Glutamatergic neuron (in vitro differentiated cells): ENCODE measurements around the gene TNFRSF13B. TPM values are rescaled to one million over a fixed set of nuclear protein-coding genes. Genes with fewer than 3 reads are reported as not detected.

Experiments used
- DNase-seq: peaks from one replicate; pipeline ENCODE4 v3.0.0; 2022
- H3K27ac Mint-ChIP-seq: one replicate; pipeline ENCODE4 v1.8.0; 2020; ENCODE audit warnings: mild to moderate bottlenecking, mixed read lengths, inconsistent platforms; ENCODE audit not compliant: unreplicated experiment
- H3K27me3 Mint-ChIP-seq: one replicate; pipeline ENCODE4 v1.8.0; 2020; ENCODE audit warnings: mild to moderate bottlenecking, moderate library complexity, mixed read lengths, inconsistent platforms; ENCODE audit not compliant: unreplicated experiment
- H3K36me3 Mint-ChIP-seq: one replicate; pipeline ENCODE4 v1.8.0; 2020; ENCODE audit warnings: mild to moderate bottlenecking, mixed read lengths, inconsistent platforms; ENCODE audit not compliant: unreplicated experiment
- H3K4me1 Mint-ChIP-seq: one replicate; pipeline ENCODE4 v1.8.0; 2020; ENCODE audit warnings: mild to moderate bottlenecking, low read depth, mixed read lengths, inconsistent platforms; ENCODE audit not compliant: unreplicated experiment
- H3K4me3 Mint-ChIP-seq: one replicate; pipeline ENCODE4 v1.8.0; 2020; ENCODE audit warnings: mild to moderate bottlenecking, mixed read lengths, inconsistent platforms; ENCODE audit not compliant: unreplicated experiment
- H3K9me3 Mint-ChIP-seq: one replicate; pipeline ENCODE4 v1.8.0; 2020; ENCODE audit warnings: mild to moderate bottlenecking, moderate library complexity, mixed read lengths, inconsistent platforms; ENCODE audit not compliant: unreplicated experiment
- CTCF ChIP-seq: fragments of 200-600 bp; sonication (generic); IDR thresholded peaks from one replicate; pipeline ENCODE4 v1.5.0; 2021; ENCODE audit not compliant: partially characterized antibody, unreplicated experiment
- total RNA-seq: library from RNA; stranded (reverse); fragmentation: NEBNext Ultra II Directional; extraction: Animal tissue kit (Norgen Biotek cat#: 25700); gene quantifications from one replicate; pipeline ENCODE4 v1.2.1, GENCODE V29; 2021; ENCODE audit not compliant: unreplicated experiment

TNFRSF13B gene
- total RNA-seq, 1 donor from 2014 or later: not detected

DNA sequence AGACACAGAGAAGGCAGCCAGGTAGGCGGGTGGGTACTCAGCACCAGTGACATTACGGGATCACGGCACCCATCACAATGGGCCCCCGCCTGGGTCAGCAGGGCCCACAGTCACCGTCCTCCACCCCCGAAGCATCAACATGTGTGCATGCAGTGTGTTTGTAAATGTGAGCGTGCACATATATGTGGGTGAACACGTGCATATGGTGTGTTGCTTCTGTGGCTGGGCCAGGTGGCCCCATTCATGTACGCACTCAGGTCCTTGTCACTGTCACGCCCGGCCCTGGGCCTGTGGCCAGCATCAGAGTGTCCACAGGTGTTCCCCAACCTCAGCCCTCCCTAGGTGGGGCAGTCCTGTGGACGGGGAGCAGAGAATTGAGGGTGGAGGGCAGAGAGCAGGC lies 37.1 kb downstream of the TNFRSF13B start:
- Mint-ChIP-seq H3K9me3 (peaks cover 4% of the 10 kb centered on the region), H3K36me3 (no peaks in the 10 kb centered on the region), H3K4me1 (peaks cover 2% of the 10 kb centered on the region), H3K27ac (no peak overlapping the region), H3K4me3 (no peak overlapping the region), H3K27me3 (peaks cover 6% of the 10 kb centered on the region)
- no peak for DNase-seq
- no peak for TF ChIP-seq CTCF

DNA sequence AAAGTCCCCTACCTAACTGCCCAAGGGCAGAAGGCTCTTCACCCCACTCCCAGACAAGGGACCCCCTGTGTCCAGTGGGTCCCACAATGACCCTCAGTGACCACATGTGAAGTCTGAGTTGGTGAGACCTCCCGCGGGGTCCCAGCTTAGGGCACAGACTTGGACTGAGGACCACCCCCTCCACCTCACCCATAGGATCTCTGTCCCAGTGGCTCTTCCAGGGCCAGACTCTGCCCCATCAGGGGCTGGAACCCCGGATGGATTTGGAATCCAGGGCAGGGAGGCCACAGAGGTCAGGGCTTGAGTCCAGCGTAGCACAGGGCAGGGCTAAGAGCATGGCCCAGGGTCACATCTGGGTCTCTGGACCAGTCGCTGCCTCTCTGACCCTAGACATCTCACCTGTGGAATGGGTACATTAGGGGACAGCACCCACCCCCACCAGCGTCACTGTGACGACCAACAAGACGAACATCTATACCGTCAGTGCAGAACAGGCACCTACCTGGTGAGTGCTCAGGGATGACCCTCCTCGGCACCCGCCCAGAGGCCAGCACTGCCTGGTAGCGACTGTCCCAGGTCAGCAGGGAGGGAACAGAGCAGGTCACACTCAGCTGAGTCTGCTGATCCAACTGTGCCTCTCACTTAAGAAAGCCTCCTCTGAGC lies 37.7 kb downstream of the TNFRSF13B start:
- no peak overlapping the region for H3K4me3 Mint-ChIP-seq
- no peak for TF ChIP-seq CTCF
- peaks cover 4% of the 10 kb centered on the region for H3K9me3 Mint-ChIP-seq
- H3K27me3 Mint-ChIP-seq: peaks cover 6% of the 10 kb centered on the region
- no peak overlapping the region for H3K27ac Mint-ChIP-seq
- H3K4me1 Mint-ChIP-seq: peaks cover 2% of the 10 kb centered on the region
- H3K36me3 Mint-ChIP-seq: no peaks in the 10 kb centered on the region
- no peak for DNase-seq

- H3K4me1 Mint-ChIP-seq: no peaks in the 10 kb centered on the region
- no peak for DNase-seq
- peaks cover 6% of the 10 kb centered on the region for H3K9me3 Mint-ChIP-seq
- H3K27me3 Mint-ChIP-seq: peaks cover 6% of the 10 kb centered on the region
- H3K4me3 Mint-ChIP-seq: no peak overlapping the region
- H3K36me3 Mint-ChIP-seq: no peaks in the 10 kb centered on the region
- no peak overlapping the region for H3K27ac Mint-ChIP-seq
- TF ChIP-seq CTCF: no peak
Measured at GRCh38 chr17:16933317-16934132, 38.4 kb downstream of the TNFRSF13B start.

DNA sequence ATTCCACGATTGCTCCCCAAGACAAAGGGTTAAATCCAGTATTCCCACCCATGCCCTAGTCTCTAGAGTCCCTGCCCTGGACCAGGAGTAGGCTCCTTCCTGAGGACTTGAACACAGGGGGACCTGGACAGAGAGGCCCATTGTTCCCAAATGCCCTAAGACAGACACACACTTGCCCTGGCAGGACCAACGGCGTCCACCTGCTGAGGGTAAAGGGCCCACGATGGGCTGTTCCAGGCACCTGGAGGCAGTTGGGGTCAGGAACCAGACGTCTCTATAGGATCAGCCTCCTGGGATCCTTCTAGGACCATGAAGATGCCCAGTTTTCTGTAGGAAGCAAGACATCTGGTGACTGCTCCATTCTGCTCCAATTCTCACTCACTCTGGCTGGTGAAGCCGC lies 39.3 kb downstream of the TNFRSF13B start:
- Mint-ChIP-seq H3K9me3 (peaks cover 7% of the 10 kb centered on the region), H3K27me3 (peaks cover 4% of the 10 kb centered on the region), H3K4me1 (no peaks in the 10 kb centered on the region), H3K36me3 (no peaks in the 10 kb centered on the region), H3K27ac (no peak overlapping the region), H3K4me3 (no peak overlapping the region)
- DNase-seq: no peak
- TF ChIP-seq CTCF: no peak

DNA sequence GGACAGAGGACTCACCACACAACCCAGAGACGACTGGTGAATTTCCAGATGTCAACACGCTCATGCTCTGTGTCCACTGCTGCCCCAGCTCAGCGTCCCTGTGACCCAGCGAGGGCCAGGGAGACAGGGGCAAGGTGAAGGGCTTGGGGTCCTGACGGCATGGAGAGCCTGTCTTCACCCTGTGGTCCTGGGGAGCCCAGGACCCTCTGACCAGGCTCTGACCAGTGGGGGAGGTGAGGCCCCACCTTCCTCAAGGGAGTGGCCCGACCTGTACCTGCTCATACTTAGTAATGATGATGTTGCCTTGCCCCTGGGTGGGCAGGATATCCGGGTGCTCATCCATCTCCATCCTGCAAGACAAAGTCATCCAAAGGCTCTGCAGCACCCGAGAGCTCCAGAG lies 39.8 kb downstream of the TNFRSF13B start:
- H3K4me3 Mint-ChIP-seq: no peak overlapping the region
- no peaks in the 10 kb centered on the region for H3K36me3 Mint-ChIP-seq
- peaks cover 8% of the 10 kb centered on the region for H3K9me3 Mint-ChIP-seq
- H3K4me1 Mint-ChIP-seq: no peaks in the 10 kb centered on the region
- H3K27ac Mint-ChIP-seq: no peak overlapping the region
- no peak for DNase-seq
- TF ChIP-seq CTCF: no peak
- H3K27me3 Mint-ChIP-seq: peaks cover 5% of the 10 kb centered on the region
